GM21360 (cell line): Measurements from ENCODE around the gene VPS13D.
"Not testable (repeated sequence)": the region's sequence is repeated elsewhere in the genome, so short reads cannot be mapped to it uniquely, and the experiment has no call there.

Experiments used
- ATAC-seq: cut with Tn5 transposase; IDR thresholded peaks from one replicate; pipeline ENCODE4 v1.9.1; 2021; ENCODE audit warnings: mild to moderate bottlenecking, moderate library complexity; ENCODE audit not compliant: unreplicated experiment

VPS13D gene

GRCh38 chr1:12359359-12360133 lies 129.7 kb downstream of the VPS13D start:
- ATAC-seq = no peak

DNA sequence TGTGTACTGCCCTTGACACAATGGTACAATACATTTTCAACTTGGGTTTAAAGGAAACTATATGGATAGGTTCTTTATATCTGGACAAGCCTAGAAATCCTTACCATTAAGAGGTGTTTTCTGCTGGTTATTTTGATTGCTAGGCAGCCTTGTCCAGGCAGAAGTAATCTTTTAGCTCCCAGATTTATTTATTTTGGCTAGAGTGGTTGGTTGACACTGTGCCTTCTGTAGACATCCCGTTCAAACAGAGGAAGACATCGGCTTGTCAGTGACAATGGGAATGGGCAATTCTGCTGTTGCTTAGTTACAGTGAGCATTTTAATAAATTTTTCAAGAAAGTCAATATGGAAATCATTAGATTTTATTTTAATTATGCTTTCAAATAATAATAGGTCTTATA lies 138.8 kb downstream of the VPS13D start:
- ATAC-seq = no peak

DNA sequence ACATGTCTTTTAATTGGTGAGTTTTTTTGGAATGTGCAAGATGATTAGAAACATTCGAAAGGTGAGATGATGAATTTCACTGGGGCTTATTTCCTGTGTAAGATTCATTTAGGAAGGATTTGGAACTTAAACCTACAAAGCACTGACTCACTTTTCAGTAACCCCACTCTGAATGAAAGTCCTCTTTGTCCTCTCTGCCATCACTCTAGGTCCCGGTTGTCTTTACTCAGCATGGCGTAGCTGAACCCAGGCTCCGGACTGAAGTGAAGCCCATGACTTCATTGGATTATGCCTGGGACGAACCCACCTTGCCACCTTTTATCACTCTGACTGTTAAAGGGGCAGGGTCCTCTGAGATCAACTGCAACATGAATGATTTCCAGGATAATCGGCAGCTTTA lies 139.4 kb downstream of the VPS13D start:
- no peak for ATAC-seq

GRCh38 chr1:12370333-12370975 lies 140.6 kb downstream of the VPS13D start:
- ATAC-seq = no peak

DNA sequence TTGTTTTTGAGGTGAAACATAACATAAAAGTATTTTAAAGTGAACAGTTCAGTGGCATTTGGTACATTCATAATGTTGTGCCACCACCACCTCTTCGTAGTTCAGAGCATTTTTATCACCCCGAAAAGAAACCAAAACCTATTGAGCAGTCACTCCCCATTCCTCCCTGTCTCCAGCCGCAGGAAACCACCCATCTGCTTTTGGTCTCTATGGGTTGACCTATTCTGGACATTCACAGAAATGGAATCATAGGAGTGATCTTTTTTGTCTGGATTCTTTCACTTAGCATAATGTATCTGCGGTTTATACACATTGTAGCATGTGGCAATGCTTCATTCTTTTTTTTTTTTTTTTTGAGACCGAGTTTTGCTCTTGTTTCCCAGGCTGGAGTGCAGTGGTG lies 141.2 kb downstream of the VPS13D start:
- no peak for ATAC-seq

DNA sequence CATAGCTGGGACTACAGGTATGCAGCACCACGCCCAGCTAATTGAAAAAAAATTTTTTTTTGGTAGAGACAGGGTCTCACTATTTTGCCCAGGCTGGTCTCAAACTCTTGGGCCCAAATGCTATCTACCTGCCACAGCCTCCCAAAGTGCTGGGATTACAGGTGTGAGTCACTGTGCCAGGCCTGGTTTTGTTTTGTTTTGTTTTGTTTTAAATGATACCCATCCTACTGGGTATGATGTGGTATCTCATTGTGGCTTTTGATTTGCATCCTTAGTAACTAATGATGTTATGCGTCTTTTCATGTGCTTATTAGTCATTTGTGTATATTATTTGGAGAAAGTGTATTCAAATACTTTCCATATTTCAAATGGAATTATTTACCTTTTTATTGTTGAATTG lies 142.3 kb downstream of the VPS13D start:
- no peak for ATAC-seq

DNA sequence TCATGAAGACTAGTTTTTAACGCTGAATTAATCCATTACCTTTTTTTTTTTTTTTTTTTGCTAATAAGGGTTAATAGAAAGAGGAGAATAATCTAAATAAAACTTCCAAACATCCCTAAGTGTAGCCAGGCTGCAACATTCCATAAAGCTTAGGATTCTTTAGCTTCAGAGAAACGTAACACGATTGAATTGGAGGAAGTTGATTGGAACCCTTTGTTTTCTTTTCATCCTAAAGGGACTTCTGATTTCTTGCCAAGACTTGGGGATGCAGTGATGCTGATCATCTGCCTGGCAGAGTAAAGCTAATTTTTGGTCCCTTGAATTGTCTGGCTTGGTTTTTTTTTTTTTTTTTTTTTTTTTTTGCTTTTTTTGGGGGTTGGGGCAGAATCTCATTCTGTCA lies 142.9 kb downstream of the VPS13D start:
- ATAC-seq = no peak

DNA sequence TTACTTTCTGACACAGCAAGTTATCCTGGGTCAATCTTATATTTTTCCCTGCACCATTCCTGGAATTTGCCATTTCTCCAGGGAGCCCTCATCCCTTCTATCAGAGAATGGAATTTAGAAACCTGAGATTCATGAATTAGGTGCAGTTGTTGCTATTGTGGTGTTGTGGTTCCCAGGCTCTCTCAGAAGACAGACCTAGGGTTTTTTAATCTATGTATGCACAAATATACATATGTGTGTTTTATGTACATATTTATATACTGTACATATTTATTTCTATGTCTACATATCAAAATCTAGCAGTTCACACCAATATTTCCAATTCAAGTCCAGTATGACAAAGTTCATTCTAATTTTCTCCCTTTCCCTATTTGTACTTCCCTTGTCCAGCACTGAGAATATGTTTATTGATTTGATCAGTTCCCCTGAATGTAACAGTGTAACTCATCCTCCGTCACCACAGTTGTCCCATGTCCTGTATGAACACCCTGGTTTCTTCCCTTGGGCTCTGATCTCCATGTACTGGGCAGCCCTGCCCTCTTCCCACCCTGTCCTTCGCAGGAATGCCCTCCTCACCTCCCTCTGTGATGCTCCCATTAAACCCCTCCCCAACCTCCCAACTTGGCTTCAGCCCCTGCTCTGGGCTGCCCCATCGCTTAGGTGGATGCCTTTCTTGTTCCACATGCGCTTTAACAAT lies 145.5 kb downstream of the VPS13D start:
- ATAC-seq = no peak

DNA sequence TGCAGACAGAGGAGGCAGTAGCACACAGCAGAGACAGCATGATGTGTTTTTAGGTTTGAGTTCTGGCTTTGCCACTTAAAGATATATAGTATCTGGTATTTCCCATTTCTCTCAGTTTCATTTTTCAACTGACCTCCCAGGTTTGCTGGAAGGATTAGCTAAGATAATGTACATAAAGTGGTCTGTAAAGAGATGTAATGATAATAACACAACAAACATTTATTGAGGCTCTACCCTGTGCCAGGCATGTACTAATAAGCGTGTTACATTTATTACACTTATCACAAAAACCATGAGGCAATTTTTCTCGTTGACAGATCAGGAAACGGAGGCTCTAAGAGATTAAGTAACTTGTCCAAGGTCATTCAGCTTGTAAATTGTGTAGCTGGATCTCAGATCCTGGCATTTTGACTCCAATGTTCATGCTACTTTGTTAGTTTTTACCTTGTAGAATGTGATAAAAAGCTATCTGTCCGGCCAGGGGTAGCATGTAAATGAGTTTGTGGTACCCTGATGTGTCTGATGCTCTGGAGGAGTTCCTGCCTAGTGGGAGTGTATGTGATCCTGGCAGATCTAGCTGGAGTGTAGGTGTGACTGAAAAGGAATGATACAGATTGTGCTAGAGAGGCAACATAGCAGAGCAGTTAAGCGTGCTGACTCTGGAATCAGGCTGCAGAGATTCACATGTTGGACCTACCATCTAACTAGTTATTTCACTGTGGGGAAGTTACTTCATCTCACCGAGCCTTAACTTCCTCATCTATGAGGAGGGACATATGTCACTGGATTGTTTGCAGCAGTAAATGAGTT lies 146.6 kb downstream of the VPS13D start:
- ATAC-seq = no peak

DNA sequence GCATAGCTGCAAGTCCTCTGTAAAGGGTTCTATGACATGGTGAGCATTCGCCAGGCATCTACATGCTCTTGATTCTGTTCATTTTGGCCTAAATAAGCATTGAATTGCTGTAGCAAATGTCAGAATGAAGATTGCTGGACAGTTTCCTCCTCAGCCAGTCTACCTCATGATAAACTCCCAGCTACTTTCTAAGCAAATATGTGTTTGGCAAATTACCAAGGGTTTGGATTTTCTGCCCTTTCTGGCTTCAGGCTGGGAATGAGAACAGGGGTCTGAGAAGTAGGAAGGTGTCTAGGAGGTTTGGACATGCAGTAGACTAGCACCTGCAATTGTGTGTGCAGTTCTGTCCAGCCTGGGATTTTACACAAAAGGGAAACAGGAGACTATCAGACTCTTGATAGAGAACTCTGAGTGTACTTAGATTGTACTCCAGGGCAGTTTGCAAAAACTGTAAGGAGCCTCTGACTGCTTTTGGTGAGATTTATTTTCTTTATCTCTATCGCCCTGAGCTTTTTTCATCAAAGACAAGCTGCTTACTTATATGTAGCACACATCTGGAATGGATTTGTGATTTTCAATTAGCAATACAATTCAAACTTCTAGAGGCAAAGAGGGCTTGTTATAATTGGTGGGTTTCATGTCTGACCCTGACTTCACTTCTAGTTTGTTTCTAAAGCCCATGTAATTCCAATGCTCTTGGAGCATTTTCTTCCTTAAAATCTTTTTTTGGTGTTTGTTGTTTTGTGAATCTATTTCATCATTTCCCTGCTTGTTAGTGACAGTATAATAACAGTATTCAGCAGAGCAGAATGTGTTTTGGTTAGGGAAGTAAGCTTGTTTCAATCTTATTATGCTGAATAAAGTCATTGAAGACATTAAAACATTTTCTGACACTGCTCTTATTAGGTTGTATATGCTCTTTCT lies 150.8 kb downstream of the VPS13D start:
- no peak for ATAC-seq

DNA sequence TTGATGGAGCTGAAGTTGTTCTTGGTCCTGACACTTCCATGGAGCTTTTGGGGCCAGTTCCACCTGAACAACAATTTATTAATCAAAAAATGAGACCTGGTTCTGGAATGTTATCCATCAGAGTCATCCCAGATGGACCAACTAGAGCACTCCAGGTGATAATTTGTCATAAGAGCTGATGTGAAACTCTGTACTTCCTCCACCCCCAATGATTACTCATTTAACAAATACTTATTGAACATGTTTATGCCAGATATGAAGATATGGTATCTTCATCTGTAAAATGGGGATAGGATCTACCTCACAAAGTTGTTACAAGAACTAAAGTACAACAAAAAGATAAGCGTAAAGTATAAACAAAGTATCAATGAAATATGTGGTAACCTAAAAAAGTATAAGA lies 153.2 kb downstream of the VPS13D start:
- no peak for ATAC-seq

- no peak for ATAC-seq
Observed at GRCh38 chr1:12383786-12384185, 154.0 kb downstream of the VPS13D start.

DNA sequence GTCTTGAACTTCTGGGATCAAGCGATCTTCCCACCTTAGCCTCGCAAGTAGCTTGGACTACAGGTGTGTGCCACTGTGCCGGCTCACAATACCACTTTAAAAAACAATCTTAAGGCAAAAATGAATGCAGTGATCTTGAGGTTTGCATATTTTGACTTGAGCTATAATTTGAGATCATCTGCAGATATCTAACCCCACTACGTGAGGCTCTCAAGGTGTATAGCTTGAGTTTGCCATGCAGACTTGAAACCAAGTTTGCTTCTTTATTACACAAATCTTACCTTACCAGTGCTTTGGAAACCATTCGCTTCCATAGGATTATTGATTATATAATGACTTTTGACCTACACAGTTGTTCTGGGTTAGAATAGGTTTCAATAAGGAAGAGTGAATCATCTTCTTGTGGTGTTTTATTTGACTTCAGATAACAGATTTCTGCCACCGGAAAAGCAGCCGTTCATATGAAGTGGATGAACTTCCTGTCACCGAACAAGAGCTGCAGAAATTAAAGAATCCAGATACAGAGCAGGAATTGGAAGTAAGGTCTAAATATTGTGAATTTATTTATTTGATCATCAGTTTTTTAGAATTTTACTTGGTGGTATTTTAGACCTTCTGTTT lies 155.1 kb downstream of the VPS13D start:
- no peak for ATAC-seq

GRCh38 chr1:12386130-12386529 lies 156.3 kb downstream of the VPS13D start:
- ATAC-seq = no peak

GRCh38 chr1:12387641-12388040 lies 157.8 kb downstream of the VPS13D start:
- no peak for ATAC-seq

- ATAC-seq = not testable (repeated sequence)
Observed at GRCh38 chr1:12390296-12390695, 160.5 kb downstream of the VPS13D start.

- no peak for ATAC-seq
Observed at GRCh38 chr1:12397462-12398450, 167.9 kb downstream of the VPS13D start.

DNA sequence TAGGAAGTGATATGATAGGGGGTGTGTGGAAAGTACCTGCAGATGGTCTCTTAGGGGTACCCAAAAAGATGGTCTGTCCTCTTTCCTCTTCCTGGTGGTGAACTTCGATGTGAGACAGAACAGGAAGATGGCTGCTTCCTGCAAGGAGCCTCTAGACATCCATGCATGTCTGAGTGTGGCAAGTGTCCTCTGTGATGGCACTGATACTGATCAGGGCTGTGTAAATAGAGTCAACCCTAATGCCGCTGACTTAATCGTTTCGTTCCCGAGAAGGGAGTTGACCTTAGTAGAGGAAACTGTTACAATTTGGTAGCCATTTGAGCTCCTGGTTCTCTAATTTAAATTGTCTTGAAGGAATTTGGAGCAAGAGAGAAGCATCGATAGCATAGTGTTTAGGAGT lies 168.6 kb downstream of the VPS13D start:
- ATAC-seq = no peak
